Measurements from ENCODE around the gene MAPKBP1. TPM values are rescaled to one million over a fixed set of nuclear protein-coding genes. Genes with fewer than 3 reads are reported as not detected.

Gene MAPKBP1
- total RNA-seq, 2 experiments from 2014 or later = 14.5 to 17.4 TPM

- peaks cover 6% of the 10 kb centered on the region; the same call in 1 of the 2 replicates for H3K79me2 ChIP-seq (ENCODE audit: insufficient read depth, low read depth, low read length)
- H2AFZ ChIP-seq (ENCODE audit: low read length) = no peak overlapping the region
- H3K9me2 ChIP-seq (ENCODE audit: insufficient read depth, low read length) = no peaks in the 10 kb centered on the region
- no peaks in the 10 kb centered on the region for H3K9me3 ChIP-seq (ENCODE audit: low read length)
- no peaks in the 10 kb centered on the region for H3K36me3 ChIP-seq (ENCODE audit: insufficient read depth, low read length)
- peak overlapping the region; percentile 93 for H3K4me2 ChIP-seq (ENCODE audit: low read length)
- 0 out of 2 replicates have a peak, but pooled peaks cover 6% of the 10 kb centered on the region for H4K20me1 ChIP-seq (ENCODE audit: insufficient read depth, low read length)
- no TSS peak for BruUV-seq (replicated peaks)
- intact Hi-C loops (cut with micrococcal nuclease; ENCODE audit: unreplicated experiment) = loop anchor here (2.0 kb wide), 2 partner anchors 19 to 79 kb away; no protein-coding TSS in a partner anchor
- DNase-seq (ENCODE audit: low spot score) = peak; percentile 41
- peaks cover 65% of the 10 kb centered on the region for H3K4me1 ChIP-seq (ENCODE audit: insufficient read depth, low read length, poor library complexity, severe bottlenecking)
- no peak overlapping the region for H3K27ac ChIP-seq (ENCODE audit: low read depth, low read length, poor library complexity, severe bottlenecking)
- H3K4me3 ChIP-seq (ENCODE audit: low read depth, low read length, poor library complexity, severe bottlenecking) = peak overlapping the region; percentile 78
- ChIA-PET POLR2A (interaction anchor here (1.0 to 3.2 kb wide), 3 partner anchors 11 to 34 kb away, joined by 3 to 22 read pairs (median 3); no protein-coding TSS in a partner anchor), CTCF (ENCODE audit: unreplicated experiment) (interaction anchor here (4.0 kb wide), 1 partner anchor 35 kb away, joined by 67 read pairs; no protein-coding TSS in a partner anchor)
- no peak for TF ChIP-seq CTCF (conservative IDR thresholded peaks at IDR 0.05; ENCODE audit: low read length)
- TF ChIP-seq EZH2phosphoT487 (IDR thresholded peaks at IDR 0.05; ENCODE audit: borderline replicate concordance, low read depth, low read length) = no peak
These were observed 1.4 kb downstream of the MAPKBP1 start for GRCh38 chr15:41775651-41776050.

GRCh38 chr15:41777421-41777973 is 3.2 kb downstream of the MAPKBP1 start:
- Histone ChIP-seq H2AFZ (ENCODE audit: low read length) (no peak overlapping the region), H4K20me1 (ENCODE audit: insufficient read depth, low read length) (0 out of 2 replicates have a peak, but pooled peaks cover 6% of the 10 kb centered on the region), H3K4me2 (ENCODE audit: low read length) (peak overlapping the region; percentile 25), H3K27ac (ENCODE audit: low read depth, low read length, poor library complexity, severe bottlenecking) (no peak overlapping the region), H3K36me3 (ENCODE audit: insufficient read depth, low read length) (no peaks in the 10 kb centered on the region), H3K9me2 (ENCODE audit: insufficient read depth, low read length) (no peaks in the 10 kb centered on the region), H3K4me3 (ENCODE audit: low read depth, low read length, poor library complexity, severe bottlenecking) (no peak overlapping the region), H3K9me3 (ENCODE audit: low read length) (no peaks in the 10 kb centered on the region), H3K4me1 (ENCODE audit: insufficient read depth, low read length, poor library complexity, severe bottlenecking) (peaks cover 84% of the 10 kb centered on the region), H3K79me2 (ENCODE audit: insufficient read depth, low read depth, low read length) (peaks cover 9% of the 10 kb centered on the region; the same call in 1 of the 2 replicates)
- TF ChIP-seq CTCF (conservative IDR thresholded peaks at IDR 0.05; ENCODE audit: low read length) = no peak
- no peak for TF ChIP-seq EZH2phosphoT487 (IDR thresholded peaks at IDR 0.05; ENCODE audit: borderline replicate concordance, low read depth, low read length)
- no TSS peak for BruUV-seq (replicated peaks)
- ChIA-PET CTCF (ENCODE audit: unreplicated experiment) (interaction anchor here (0.6 to 1.2 kb wide), 2 partner anchors 211 to 220 kb away, joined by 3 read pairs; no protein-coding TSS in a partner anchor), POLR2A (interaction anchor here (0.8 to 1.3 kb wide), 2 partner anchors 19 to 82 kb away, joined by 3 read pairs; no protein-coding TSS in a partner anchor)
- intact Hi-C loops (cut with micrococcal nuclease; ENCODE audit: unreplicated experiment) = no loop called here
- no peak for DNase-seq (ENCODE audit: low spot score)

- H3K36me3 ChIP-seq (ENCODE audit: insufficient read depth, low read length) = no peaks in the 10 kb centered on the region
- H3K4me2 ChIP-seq (ENCODE audit: low read length) = peak overlapping the region; percentile 25; the same call in 1 of the 2 replicates
- no peak for TF ChIP-seq CTCF (conservative IDR thresholded peaks at IDR 0.05; ENCODE audit: low read length)
- no peak for TF ChIP-seq EZH2phosphoT487 (IDR thresholded peaks at IDR 0.05; ENCODE audit: borderline replicate concordance, low read depth, low read length)
- DNase-seq (ENCODE audit: low spot score) = no peak
- ChIA-PET CTCF (ENCODE audit: unreplicated experiment) (interaction anchor here (0.8 kb wide), 1 partner anchor 31 kb away, joined by 3 read pairs; no protein-coding TSS in a partner anchor), POLR2A (interaction anchor here (0.5 to 1.3 kb wide), 4 partner anchors 10 to 584 kb away, joined by 3 to 6 read pairs (median 4); no protein-coding TSS in a partner anchor)
- peak overlapping the region; percentile 1 for H3K27ac ChIP-seq (ENCODE audit: low read depth, low read length, poor library complexity, severe bottlenecking)
- 0 out of 2 replicates have a peak, but pooled peaks cover under 1% of the 10 kb centered on the region for H4K20me1 ChIP-seq (ENCODE audit: insufficient read depth, low read length)
- H3K9me3 ChIP-seq (ENCODE audit: low read length) = no peaks in the 10 kb centered on the region
- H3K79me2 ChIP-seq (ENCODE audit: insufficient read depth, low read depth, low read length) = peaks cover 9% of the 10 kb centered on the region; the same call in 1 of the 2 replicates
- H3K4me3 ChIP-seq (ENCODE audit: low read depth, low read length, poor library complexity, severe bottlenecking) = no peak overlapping the region
- no peak overlapping the region for H2AFZ ChIP-seq (ENCODE audit: low read length)
- H3K9me2 ChIP-seq (ENCODE audit: insufficient read depth, low read length) = no peaks in the 10 kb centered on the region
- H3K4me1 ChIP-seq (ENCODE audit: insufficient read depth, low read length, poor library complexity, severe bottlenecking) = peaks cover 85% of the 10 kb centered on the region
- BruUV-seq (replicated peaks) = no TSS peak
- intact Hi-C loops (cut with micrococcal nuclease; ENCODE audit: unreplicated experiment) = no loop called here
These were observed 4.2 kb downstream of the MAPKBP1 start for GRCh38 chr15:41778521-41778920.
